ENCODE data around the gene KCNQ1. TPM values are rescaled to one million over a fixed set of nuclear protein-coding genes. Genes with fewer than 3 reads are reported as not detected.

KCNQ1 gene
- total and polyA plus RNA-seq, 9 of the 15 experiments (the other 6 are each of a cell fraction or from before 2014, with no cell fraction given) = 0.44 TPM; not detected in 8

DNA sequence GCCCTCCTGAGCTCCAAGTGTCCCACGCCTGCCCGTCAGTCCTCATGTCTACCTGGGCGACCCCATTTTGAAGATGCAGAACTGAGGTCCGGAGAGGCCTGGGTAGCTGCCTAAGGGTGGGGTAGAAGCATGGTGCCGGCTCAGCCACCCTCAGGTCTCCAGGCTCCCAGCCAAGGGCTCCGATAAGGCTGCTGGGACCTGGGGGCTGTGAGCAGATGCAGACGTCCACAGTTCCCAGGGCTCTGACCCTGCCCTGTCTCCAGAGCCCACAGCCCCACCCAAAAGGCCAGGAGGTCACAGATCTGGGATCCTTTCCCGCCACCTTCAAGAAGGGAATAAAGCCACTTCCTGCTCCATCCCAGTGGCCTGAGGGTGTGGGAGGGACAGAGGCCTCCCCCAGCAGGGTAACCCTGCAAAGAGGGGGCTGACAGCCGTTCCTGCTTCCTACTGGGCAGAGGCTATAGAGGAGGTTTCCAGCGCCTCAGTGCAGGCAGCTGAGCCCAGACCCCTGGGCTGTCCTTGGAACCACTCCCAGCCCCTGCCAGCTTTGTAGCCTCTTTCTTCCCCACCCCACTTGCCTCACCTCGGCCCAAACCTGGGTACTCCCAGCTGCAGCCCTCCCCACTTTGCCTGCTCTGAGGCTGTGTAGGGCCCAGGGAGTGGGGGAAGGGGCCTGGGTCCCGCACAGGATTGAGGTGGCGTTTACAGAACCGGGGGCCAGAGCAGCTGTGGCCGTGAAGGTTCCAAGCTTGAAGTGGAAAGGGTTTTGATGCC lies 355.3 kb downstream of the KCNQ1 start (continued):
- TF ChIP-seq SOX6 (IDR thresholded peaks at IDR 0.05) (no peak), TAF15 (IDR thresholded peaks at IDR 0.05; ENCODE audit: low read depth, low read length) (no peak), KDM1A (IDR thresholded peaks at IDR 0.05) (no peak), CBFA2T3 (IDR thresholded peaks at IDR 0.05) (peak; percentile 49), NR2C2 (CRISPR knock-in tag; IDR thresholded peaks at IDR 0.05) (0 out of 2 replicates have a peak, but pooled peaks have one; percentile 29), NR2C2 (tag; IDR thresholded peaks at IDR 0.05) (no peak), ZHX1 (conservative IDR thresholded peaks at IDR 0.05; ENCODE audit: low read length) (no peak), L3MBTL2 (IDR thresholded peaks at IDR 0.05) (no peak), TFAP4 (CRISPR knock-in tag; IDR thresholded peaks at IDR 0.05; ENCODE audit: borderline replicate concordance) (peak; percentile 23; the same call in 1 of the 2 replicates), TCF3 (CRISPR knock-in tag; IDR thresholded peaks at IDR 0.05) (peak; percentile 31; the same call in 1 of the 2 replicates), ZNF740 (CRISPR knock-in tag; IDR thresholded peaks at IDR 0.05) (0 out of 2 replicates have a peak, but pooled peaks have one; percentile 20), ZNF740 (tag; IDR thresholded peaks at IDR 0.05) (no peak), ZFX (CRISPR knock-in tag; IDR thresholded peaks at IDR 0.05) (no peak), ATF2 (CRISPR knock-in tag; IDR thresholded peaks at IDR 0.05) (no peak), NFIC (IDR thresholded peaks at IDR 0.05) (peak; percentile 42), VEZF1 (CRISPR knock-in tag; IDR thresholded peaks at IDR 0.05) (peak; percentile 55; the same call in 1 of the 2 replicates), PURB (CRISPR knock-in tag; IDR thresholded peaks at IDR 0.05; ENCODE audit: low read depth) (no peak)
